ENCODE measurements around the gene GARNL3. TPM values are rescaled to one million over a fixed set of nuclear protein-coding genes. Genes with fewer than 3 reads are reported as not detected.

GARNL3 gene
- total RNA-seq, 1 experiment from 2014 or later = 11.8 TPM

DNA sequence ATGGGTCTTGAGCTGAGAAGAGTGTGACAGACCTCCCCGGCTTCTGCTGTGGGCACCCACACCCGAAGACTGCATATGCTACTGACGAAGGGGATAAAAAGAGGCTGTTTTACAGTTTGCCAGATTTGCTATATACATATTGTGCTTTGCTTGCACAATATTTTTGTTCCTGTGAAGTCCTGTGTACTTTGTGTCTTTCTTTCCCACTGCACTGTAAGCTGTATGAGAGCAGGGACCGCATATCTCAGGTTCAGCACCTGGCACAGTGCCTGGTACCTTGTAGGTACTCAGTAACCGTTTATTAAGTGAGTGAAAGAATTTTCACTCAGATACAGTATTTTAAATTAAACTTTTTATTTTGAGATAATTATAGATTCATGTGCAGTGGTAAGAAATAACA lies 8.2 kb upstream of the GARNL3 start:
- Histone ChIP-seq H3K36me3 (ENCODE audit: control insufficient read depth, insufficient read depth, low read length) (no peaks in the 10 kb centered on the region), H3K27me3 (replicated peaks; ENCODE audit: control insufficient read depth, insufficient read depth, low read length) (no peaks in the 10 kb centered on the region), H3K9me3 (no peaks in the 10 kb centered on the region), H3K4me3 (ENCODE audit: low read depth, low read length) (no peak overlapping the region), H3K4me1 (no peaks in the 10 kb centered on the region)
- no TSS peak for BruUV-seq (replicated peaks)
- H3K4me3 Mint-ChIP-seq (ENCODE audit: unreplicated experiment) = no peak overlapping the region
- DNase-seq = no peak
- ChIA-PET POLR2A (no interaction called here), CTCF (no interaction called here)
- H3K27ac Mint-ChIP-seq (ENCODE audit: unreplicated experiment) = no peak overlapping the region
- no peaks in the 10 kb centered on the region for H3K9me3 Mint-ChIP-seq (ENCODE audit: unreplicated experiment)
- intact Hi-C loops (cut with micrococcal nuclease; ENCODE audit: unreplicated experiment) = no loop called here
- no peaks in the 10 kb centered on the region for H3K36me3 Mint-ChIP-seq (ENCODE audit: insufficient read depth, unreplicated experiment)
- no peaks in the 10 kb centered on the region for H3K4me1 Mint-ChIP-seq (ENCODE audit: low read depth, unreplicated experiment)
- TF ChIP-seq, protein P1, sequence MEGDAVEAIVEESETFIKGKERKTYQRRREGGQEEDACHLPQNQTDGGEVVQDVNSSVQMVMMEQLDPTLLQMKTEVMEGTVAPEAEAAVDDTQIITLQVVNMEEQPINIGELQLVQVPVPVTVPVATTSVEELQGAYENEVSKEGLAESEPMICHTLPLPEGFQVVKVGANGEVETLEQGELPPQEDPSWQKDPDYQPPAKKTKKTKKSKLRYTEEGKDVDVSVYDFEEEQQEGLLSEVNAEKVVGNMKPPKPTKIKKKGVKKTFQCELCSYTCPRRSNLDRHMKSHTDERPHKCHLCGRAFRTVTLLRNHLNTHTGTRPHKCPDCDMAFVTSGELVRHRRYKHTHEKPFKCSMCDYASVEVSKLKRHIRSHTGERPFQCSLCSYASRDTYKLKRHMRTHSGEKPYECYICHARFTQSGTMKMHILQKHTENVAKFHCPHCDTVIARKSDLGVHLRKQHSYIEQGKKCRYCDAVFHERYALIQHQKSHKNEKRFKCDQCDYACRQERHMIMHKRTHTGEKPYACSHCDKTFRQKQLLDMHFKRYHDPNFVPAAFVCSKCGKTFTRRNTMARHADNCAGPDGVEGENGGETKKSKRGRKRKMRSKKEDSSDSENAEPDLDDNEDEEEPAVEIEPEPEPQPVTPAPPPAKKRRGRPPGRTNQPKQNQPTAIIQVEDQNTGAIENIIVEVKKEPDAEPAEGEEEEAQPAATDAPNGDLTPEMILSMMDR (IDR thresholded peaks at IDR 0.05; ENCODE audit: insufficient read depth in 1 of 2, low read depth in 1 of 2, low read length in 1 of 2, severe bottlenecking in 1 of 2, unreplicated experiment in 1 of 2) = no peak
- H3K27me3 Mint-ChIP-seq (ENCODE audit: insufficient read depth, unreplicated experiment) = no peaks in the 10 kb centered on the region

DNA sequence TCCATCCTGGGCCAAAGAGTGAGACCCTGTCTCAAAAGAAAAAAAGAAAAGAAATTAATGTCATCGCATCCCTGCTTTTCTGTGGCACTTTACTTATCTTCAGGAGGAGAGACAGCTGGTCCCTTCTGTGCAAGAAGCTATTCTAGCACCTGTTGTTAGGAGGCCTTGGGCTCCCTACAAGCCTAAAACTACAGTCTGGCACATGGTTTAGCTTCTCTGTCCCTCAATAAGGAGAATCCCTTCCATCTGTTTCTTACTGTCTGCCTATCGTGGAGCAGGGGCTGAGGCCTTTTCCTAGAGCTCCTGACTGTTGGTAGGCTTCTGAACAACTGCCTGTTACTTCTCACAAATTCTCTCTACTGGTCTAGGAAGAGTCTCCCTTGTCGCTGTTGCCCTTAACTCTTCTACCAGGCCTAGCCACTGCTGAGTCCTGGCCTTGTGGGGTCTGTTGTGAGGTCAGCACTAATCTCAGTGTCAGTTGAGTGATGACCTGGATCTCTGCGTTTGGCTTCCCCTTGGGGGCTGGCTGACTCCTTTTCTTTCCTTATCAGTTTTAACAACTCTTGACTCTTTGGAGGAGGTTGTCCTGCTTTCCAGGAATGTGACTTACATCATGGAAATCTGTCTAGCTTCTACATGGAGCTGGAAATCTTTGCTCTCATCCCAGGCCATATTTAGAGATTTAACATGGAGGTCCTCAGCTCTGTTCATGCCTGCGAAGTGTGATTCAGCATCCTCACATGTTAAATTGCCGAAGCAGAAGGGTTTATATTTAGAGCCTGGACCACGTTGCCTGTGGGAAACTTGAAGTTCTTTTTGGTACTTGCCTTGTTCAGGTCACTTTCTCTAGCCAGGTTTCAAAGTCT lies 5.7 kb upstream of the GARNL3 start:
- POLR2A ChIA-PET = no interaction called here
- H3K27ac Mint-ChIP-seq (ENCODE audit: unreplicated experiment) = no peak overlapping the region
- no peaks in the 10 kb centered on the region for H3K36me3 ChIP-seq (ENCODE audit: control insufficient read depth, insufficient read depth, low read length)
- no peaks in the 10 kb centered on the region for H3K27me3 Mint-ChIP-seq (ENCODE audit: insufficient read depth, unreplicated experiment)
- no peaks in the 10 kb centered on the region for H3K27me3 ChIP-seq (replicated peaks; ENCODE audit: control insufficient read depth, insufficient read depth, low read length)
- no peaks in the 10 kb centered on the region for H3K9me3 Mint-ChIP-seq (ENCODE audit: unreplicated experiment)
- CTCF ChIA-PET = no interaction called here
- BruUV-seq (replicated peaks) = no TSS peak
- H3K4me1 ChIP-seq = no peaks in the 10 kb centered on the region
- no peaks in the 10 kb centered on the region for H3K4me1 Mint-ChIP-seq (ENCODE audit: low read depth, unreplicated experiment)
- intact Hi-C loops (cut with micrococcal nuclease; ENCODE audit: unreplicated experiment) = no loop called here
- TF ChIP-seq, protein P1 (IDR thresholded peaks at IDR 0.05; ENCODE audit: insufficient read depth in 1 of 2, low read depth in 1 of 2, low read length in 1 of 2, severe bottlenecking in 1 of 2, unreplicated experiment in 1 of 2) = no peak
- no peaks in the 10 kb centered on the region for H3K36me3 Mint-ChIP-seq (ENCODE audit: insufficient read depth, unreplicated experiment)
- no peaks in the 10 kb centered on the region for H3K9me3 ChIP-seq
- no peak overlapping the region for H3K4me3 Mint-ChIP-seq (ENCODE audit: unreplicated experiment)
- no peak overlapping the region for H3K4me3 ChIP-seq (ENCODE audit: low read depth, low read length)
- DNase-seq = no peak

DNA sequence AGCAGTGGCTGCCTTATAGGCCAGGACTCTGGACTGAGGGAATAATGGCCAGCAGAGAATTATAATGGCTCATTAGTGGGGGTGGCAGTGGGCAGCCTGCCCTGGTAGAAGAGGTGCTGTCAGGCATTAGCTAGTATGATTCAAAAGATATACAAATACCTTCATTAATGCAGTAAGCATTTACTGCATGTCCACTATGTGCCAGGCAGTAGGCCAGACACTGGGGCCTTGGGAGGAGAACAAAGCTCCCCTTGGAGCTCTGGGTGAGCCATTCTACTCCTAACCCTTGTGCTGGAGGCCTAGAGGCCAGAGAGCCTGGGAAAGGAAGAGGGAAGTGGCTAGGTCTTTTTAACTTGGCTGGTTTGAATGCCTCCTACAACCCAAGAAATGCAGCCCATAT lies 2.0 kb upstream of the GARNL3 start:
- no peak overlapping the region for H3K27ac Mint-ChIP-seq (ENCODE audit: unreplicated experiment)
- no peaks in the 10 kb centered on the region for H3K9me3 ChIP-seq
- no peak overlapping the region for H3K4me3 ChIP-seq (ENCODE audit: low read depth, low read length)
- no peak overlapping the region for H3K4me3 Mint-ChIP-seq (ENCODE audit: unreplicated experiment)
- no peak for DNase-seq
- no peaks in the 10 kb centered on the region for H3K4me1 Mint-ChIP-seq (ENCODE audit: low read depth, unreplicated experiment)
- H3K27me3 Mint-ChIP-seq (ENCODE audit: insufficient read depth, unreplicated experiment) = no peaks in the 10 kb centered on the region
- ChIA-PET POLR2A (no interaction called here), CTCF (no interaction called here)
- BruUV-seq (replicated peaks) = no TSS peak
- no peaks in the 10 kb centered on the region for H3K4me1 ChIP-seq
- no peaks in the 10 kb centered on the region for H3K36me3 ChIP-seq (ENCODE audit: control insufficient read depth, insufficient read depth, low read length)
- H3K36me3 Mint-ChIP-seq (ENCODE audit: insufficient read depth, unreplicated experiment) = no peaks in the 10 kb centered on the region
- intact Hi-C loops (cut with micrococcal nuclease; ENCODE audit: unreplicated experiment) = no loop called here
- no peaks in the 10 kb centered on the region for H3K27me3 ChIP-seq (replicated peaks; ENCODE audit: control insufficient read depth, insufficient read depth, low read length)
- TF ChIP-seq, protein P1 (IDR thresholded peaks at IDR 0.05; ENCODE audit: insufficient read depth in 1 of 2, low read depth in 1 of 2, low read length in 1 of 2, severe bottlenecking in 1 of 2, unreplicated experiment in 1 of 2) = no peak
- no peaks in the 10 kb centered on the region for H3K9me3 Mint-ChIP-seq (ENCODE audit: unreplicated experiment)
